GM12872 (cell line): ENCODE data around the gene MUSTN1.
A peak's percentile ranks its signal among the peaks of the same experiment; 100 is the strongest.

Experiments used
- TF ChIP-seq, protein P1 (sequence below): IDR thresholded peaks from 3 replicates; pipeline ENCODE4 v1.5.1; 2011; ENCODE audit warnings: low read depth, mild to moderate bottlenecking, low read length, moderate library complexity; ENCODE audit not compliant: insufficient read depth

Gene MUSTN1

DNA sequence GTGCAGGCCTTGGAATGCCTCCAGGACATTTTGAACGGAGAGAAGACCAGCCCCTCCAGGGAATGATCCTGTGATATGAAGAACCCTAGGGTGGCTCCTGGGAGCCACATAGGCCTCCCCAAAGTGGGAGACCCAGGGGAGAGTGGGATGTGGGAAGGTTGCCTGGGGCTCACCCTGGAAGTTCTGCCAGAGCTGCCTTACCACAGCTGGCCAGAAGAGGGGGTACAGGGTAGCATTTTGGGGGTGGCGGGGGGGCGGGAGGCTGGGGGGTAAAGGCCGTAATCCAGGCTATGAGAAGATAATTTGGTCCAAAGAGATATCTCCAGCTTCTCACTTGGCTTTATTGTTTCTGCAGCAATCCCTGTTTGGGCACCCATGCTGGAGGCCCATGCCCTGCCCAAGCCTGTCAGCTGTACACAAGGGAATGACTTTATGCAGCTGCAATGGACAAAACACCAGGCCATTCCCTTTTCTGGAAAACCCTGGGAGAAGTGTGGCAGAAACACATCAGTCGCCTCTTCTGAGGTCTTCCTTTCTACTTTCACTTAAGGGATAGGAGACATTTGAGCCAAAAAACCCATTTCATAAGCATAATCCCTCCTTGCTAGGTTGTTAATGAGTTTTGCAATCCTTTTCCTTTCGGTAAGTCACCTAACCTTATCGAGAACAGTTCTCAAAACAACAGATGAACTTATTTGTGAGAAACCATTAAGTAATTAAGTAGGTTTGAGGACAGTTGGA, 11.0 kb upstream of the MUSTN1 start:
- TF ChIP-seq, protein P1, sequence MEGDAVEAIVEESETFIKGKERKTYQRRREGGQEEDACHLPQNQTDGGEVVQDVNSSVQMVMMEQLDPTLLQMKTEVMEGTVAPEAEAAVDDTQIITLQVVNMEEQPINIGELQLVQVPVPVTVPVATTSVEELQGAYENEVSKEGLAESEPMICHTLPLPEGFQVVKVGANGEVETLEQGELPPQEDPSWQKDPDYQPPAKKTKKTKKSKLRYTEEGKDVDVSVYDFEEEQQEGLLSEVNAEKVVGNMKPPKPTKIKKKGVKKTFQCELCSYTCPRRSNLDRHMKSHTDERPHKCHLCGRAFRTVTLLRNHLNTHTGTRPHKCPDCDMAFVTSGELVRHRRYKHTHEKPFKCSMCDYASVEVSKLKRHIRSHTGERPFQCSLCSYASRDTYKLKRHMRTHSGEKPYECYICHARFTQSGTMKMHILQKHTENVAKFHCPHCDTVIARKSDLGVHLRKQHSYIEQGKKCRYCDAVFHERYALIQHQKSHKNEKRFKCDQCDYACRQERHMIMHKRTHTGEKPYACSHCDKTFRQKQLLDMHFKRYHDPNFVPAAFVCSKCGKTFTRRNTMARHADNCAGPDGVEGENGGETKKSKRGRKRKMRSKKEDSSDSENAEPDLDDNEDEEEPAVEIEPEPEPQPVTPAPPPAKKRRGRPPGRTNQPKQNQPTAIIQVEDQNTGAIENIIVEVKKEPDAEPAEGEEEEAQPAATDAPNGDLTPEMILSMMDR: peak; percentile 54; the same call in 2 of the 3 replicates

DNA sequence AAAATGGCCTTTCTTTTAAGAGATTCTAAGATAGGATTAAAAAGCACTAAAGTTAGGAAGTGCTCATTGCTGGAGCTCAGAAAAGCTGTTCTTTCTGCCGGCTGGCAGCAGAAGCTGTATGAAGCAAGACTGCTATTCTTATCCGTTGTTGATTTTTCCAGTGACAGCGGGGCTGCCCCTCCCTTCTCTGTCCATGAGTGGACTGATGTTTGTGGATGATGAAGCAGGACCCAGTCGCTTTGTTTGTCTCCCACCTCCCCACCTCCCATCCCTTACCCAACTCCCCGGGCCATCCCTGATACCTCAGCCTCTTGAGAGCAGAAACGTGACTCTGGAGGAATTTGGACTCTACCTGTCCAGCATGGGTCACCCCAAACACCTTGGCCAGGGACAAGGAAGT, 10.3 kb upstream of the MUSTN1 start:
- TF ChIP-seq, protein P1: no peak

DNA sequence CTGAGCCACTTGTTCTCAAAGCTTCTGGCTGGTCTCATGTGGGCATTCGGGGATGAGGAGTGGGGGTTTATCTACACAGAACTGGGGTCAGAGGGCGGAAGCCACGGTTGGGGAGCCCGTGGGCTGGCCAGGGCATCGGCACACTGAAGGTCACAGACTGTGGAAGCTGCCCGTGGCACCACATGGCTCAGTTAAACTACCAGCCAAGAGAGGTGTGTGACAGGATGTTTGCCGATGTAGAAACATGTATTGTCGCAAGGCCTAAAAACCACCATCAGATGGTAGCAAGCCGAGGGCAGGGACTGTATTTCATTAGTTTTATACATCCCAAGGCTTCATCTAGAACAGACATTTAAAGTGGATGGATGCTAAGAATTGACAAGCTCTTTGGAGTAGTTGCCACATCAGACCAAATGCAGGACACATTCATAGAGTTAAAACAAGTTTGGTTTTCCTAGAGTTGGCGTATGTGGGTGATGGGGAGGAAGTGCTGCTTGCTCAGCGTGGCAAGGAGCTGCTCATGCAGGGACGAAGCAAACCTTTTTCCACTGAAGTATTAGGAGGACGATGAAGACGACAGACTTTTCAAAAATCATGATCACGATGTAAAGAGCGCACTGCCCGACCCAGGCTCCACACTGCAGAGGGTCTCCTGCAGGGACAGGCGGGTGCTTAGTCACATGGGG, 9.6 kb upstream of the MUSTN1 start:
- TF ChIP-seq, protein P1: no peak

DNA sequence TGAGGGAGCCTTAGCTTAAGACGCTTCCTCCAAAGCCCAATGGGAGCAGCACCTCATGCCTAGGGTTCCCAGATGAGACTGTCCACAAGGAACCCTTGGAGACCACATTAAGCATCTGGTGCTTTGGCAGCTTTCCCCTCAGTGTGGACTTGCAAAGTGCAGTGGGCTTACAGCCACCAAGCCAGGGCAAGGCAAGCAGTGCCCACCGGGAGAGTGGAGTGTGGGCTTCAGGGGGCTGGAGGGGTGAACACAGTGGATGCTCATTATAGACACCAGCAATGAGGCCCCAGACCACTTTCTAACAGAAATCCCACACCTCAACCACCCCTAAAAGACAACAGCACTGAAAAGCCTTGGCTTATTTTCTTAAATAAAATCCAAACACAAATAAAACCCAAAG, 9.1 kb upstream of the MUSTN1 start:
- TF ChIP-seq, protein P1: no peak

DNA sequence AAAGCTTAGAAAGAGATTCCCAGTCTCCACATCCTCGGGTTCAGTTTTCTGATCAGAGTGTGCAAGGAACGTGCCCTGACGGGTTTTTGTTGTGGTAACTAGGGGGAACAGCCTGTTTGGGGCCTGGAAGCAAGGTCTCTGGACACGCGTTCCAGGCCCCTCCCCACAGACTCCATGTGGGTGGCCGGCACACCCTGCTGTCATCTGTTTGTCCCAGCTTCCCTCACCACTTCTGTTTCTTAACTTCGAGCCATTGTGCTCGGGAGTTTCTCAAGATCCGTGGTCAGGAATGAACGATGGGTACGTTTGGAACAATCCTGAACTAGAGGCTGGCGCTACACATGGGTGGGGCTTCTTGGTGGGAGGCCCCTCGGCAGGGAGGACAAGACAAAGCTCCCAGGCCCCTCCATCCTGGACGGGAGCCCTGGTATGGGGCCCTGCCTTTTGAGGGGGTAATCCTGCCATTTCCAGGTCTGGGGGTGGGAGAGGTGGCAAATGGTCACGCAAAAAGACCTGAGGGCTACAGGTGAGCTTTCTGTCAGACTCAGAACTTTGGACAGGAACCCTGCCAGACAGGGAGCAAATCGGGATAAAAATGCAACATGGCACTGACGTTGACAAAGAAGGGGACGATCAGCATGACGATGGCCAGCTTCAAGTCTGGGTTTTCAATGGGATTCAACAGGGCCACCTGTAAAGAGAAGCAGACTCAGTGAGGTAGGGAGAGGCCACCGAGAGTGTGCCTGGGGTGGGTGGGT, 8.5 kb upstream of the MUSTN1 start:
- TF ChIP-seq, protein P1: no peak

DNA sequence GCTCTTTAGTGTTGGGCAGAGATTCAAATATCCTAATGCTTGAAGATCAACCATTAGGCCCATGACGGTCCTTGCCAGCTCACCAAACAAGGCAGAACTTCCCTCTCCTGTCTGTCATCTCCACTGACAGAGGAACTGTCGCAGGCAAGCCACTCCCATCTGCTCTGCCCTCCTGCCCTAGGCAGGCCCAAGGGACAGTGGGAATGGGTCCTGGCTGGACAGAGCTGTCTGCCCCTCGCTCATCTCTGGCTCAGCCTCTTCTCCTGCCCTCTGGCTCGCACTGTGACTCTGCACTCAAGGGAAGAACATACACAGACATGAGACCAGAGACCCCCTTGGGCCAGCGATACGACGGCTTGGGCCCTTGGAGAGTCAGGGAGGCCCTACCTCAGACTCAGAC, 7.6 kb upstream of the MUSTN1 start:
- TF ChIP-seq, protein P1: no peak

DNA sequence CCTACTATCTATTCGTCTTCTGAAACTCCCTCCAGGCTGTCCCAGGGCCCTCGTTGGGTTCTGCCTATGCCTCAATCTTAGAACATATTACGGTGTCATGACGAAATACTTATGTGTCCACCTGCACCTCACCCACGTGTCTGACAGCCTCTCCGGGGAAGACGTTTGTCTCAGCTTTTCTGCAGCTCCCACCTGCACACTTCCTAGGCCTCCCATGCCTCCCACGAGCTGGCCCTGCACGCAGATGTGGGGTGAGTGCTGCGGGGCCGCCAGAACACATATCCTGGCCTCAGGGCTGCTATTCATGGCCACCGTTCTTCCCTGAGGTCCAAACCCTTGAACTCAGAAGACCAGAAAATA, 7.1 kb upstream of the MUSTN1 start:
- TF ChIP-seq, protein P1: no peak
